HG03039 (cell line): ENCODE results near the gene PIP4K2B.
"Not testable (repeated sequence)": the region's sequence is repeated elsewhere in the genome, so short reads cannot be mapped to it uniquely, and the experiment has no call there.

Source experiments
- ATAC-seq: cut with Tn5 transposase; IDR thresholded peaks from one replicate; pipeline ENCODE4 v1.9.1; 2021; ENCODE audit warnings: mild to moderate bottlenecking, moderate library complexity; ENCODE audit not compliant: unreplicated experiment

Gene PIP4K2B

GRCh38 chr17:38799501-38800236, at the start of gene PIP4K2B:
Gene PIP4K2B (minus strand): TSS chr17:38799556. CDS start chr17:38799424, 132 bp downstream.
- peak; percentile 78 for ATAC-seq

DNA sequence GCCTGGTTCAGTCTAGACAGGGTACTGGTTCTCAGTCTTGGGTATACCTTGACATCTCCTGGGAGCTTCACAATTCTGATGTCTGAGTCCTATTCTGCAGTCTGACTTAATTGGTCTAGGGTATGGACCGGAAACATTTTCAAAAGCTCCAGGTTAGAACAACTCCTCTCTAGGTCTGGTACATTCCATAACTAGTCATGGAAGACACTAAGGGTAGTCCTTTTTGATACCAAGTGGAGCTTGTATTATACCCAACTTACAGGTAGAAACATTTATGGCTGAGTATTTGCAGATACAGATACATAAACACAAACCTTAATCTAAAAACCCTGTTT, 49.2 kb upstream of the PIP4K2B start:
- no peak for ATAC-seq

DNA sequence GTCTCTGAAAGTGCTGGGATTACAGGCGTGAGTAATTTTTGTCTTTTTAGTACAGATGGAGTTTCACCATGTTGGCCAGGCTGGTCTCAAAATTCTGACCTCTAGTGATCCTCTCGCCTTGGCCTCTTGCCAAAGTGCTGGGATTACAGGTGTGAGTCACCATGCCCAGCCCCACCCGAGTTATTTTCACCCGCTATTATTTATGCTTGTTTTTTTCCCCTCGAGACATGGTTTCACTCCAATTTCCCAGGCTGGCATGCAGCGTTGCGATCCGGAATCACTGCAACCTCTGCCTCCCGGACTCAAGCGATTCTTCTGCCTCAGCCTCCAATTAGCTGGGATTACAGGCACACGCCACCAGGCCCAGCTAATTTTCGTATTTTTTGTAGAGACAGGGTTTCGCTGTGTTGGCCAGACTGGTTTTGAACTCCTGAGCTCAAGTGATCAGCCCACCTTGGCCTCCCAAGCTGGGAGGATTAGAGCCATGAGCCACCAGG, 45.0 kb upstream of the PIP4K2B start:
- ATAC-seq = no peak

GRCh38 chr17:38825762-38826247, 26.4 kb upstream of the PIP4K2B start:
- ATAC-seq = no peak

- ATAC-seq = peak; percentile 77
These were observed 25.8 kb upstream of the PIP4K2B start, which contains the start of gene CWC25 for GRCh38 chr17:38824899-38825761. Gene CWC25 (minus strand): TSS chr17:38825321. CDS start chr17:38825183, 138 bp downstream.

GRCh38 chr17:38815576-38816193, 16.3 kb upstream of the PIP4K2B start:
- no peak for ATAC-seq

- no peak for ATAC-seq
These were observed 10.5 kb upstream of the PIP4K2B start for GRCh38 chr17:38809828-38810227.

- ATAC-seq = no peak
These were observed 943 bp upstream of the PIP4K2B start for GRCh38 chr17:38800237-38800760.

- ATAC-seq = peak; percentile 9
These were observed 499 bp downstream of the PIP4K2B start for GRCh38 chr17:38798614-38799500.

DNA sequence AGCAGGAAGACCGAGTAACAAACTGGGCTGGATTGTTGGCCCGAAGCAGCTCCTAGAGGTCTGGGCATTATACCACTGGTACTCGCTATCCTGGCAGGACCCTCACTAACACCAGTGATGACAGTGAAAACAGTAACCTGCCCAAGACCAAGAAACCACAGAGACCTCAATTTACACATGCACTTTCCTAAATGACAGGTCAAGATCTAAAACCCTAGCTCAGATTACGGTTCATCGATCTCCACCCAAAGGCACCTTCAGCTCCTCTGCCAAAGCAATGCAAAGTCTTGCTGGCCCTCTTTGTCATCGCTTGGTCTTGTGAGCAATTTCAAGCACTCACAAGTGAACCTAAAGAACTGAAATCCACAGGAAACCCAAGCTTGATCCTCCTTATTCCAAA, 1.5 kb downstream of the PIP4K2B start:
- no peak for ATAC-seq

DNA sequence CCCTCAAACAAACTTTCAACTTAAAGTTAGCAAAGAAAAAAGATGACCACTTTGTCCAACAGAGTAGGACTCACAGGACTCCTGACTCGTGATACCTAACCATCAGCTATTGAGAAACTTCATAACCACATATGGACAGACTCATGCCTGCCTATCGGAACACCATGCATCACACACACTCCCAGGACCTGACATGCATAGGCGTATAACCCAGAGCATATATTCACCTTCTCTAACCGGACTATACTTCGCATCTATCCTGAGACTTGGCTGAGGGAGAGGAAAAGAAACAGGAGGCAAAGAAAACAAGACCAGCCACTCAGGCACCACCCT, 2.2 kb downstream of the PIP4K2B start:
- no peak for ATAC-seq

- ATAC-seq = no peak
These were observed 2.8 kb downstream of the PIP4K2B start for GRCh38 chr17:38796451-38797157.

DNA sequence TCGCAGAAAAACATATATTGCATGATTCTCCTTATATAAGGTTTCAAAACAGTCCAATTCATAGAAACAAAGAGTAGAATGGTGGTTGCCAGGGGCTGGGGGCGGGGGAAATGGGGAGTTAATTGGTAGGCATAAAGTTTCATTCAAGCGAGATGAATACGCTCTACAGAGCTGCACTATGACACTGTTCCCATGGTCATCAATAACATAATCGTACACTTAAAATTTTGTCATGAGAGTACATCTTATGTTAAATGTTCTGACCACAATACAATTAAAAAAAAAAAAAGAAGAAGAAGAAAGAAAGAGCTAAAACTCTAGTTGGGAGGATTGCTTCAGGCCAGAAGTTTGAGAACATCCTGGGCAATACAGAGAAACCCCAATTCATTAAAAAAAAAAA, 5.1 kb downstream of the PIP4K2B start:
- ATAC-seq = no peak

DNA sequence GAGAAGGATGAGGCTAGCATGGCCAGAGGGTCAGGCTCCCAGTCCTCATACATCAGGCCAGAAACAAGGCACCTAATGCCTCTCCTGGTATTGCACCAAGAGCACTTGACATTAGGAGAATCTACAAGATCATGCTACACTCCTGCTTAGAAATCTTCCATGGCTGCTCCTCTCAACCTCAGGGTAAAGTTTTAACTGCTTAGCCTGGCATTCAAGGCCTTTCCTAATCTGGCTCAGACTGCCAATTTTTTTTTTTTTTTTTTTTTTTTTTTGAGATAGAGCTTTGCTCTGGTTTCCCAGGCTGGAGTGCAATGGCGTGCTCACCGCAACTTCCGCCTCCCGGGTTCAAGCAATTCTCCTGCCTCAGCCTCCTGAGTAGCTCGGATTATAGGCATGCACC, 8.2 kb downstream of the PIP4K2B start:
- no peak for ATAC-seq

GRCh38 chr17:38790148-38790707, 9.1 kb downstream of the PIP4K2B start:
- ATAC-seq = not testable (repeated sequence)

- ATAC-seq = no peak
These were observed 10.2 kb downstream of the PIP4K2B start for GRCh38 chr17:38789185-38789584.

DNA sequence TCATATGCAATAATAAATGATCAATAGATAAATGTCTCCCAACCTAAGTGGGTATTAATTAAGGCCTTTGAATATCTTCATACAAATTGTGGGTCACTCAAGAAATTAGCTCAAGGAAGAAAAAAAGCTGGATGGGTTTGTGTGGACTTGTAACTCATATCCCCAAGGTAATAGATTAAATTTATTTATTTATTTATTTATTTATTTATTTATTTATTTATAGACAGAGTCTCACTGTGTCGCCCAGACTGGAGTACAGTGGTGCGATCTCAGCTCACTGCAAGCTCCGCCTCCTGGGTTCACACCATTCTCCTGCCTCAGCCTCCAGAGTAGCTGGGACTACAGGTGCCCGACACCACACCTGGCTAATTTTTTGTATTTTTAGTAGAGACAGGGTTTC, 11.4 kb downstream of the PIP4K2B start:
- ATAC-seq = not testable (repeated sequence)

GRCh38 chr17:38786372-38786771, 13.0 kb downstream of the PIP4K2B start:
- ATAC-seq = no peak

- no peak for ATAC-seq
These were observed 16.1 kb downstream of the PIP4K2B start for GRCh38 chr17:38783227-38783626.
